Measurements from ENCODE around the gene ADH1A. TPM values are rescaled to one million over a fixed set of nuclear protein-coding genes. Genes with fewer than 3 reads are reported as not detected.
"Not testable (repeated sequence)": the region's sequence is repeated elsewhere in the genome, so short reads cannot be mapped to it uniquely, and the experiment has no call there.

ADH1A gene
- total RNA-seq, 2 donors from 2014 or later = 0.40 TPM; not detected in 1

GRCh38 chr4:99321241-99322191 lies 30.7 kb upstream of the ADH1A start, which contains the start of gene ADH1B:
TSS of gene ADH1B (minus strand) at chr4:99321401. CDS start at chr4:99321331, 70 bp downstream.
- no peak for DNase-seq (ENCODE audit: low spot score)
- 54% methylated on average over 8 of the region's 8 CpGs for WGBS
- Histone ChIP-seq H3K4me3 (no peak within 1 kb of the TSS), H3K36me3 (no peaks in the 10 kb centered on the region), H3K4me1 (replicated peaks) (no peaks in the 10 kb centered on the region), H3K27me3 (replicated peaks; ENCODE audit: insufficient read depth) (no peaks in the 10 kb centered on the region), H3K9me3 (no peaks in the 10 kb centered on the region), H3K27ac (no peak within 1 kb of the TSS)
- intact Hi-C loops (cut with DNase I) = loop anchor here (10.0 kb wide), 1 partner anchor 237 kb away; the partner anchor contains the start of gene ADH5
- no peak for TF ChIP-seq POLR2A (IDR thresholded peaks at IDR 0.05)
- TF ChIP-seq, protein P1, sequence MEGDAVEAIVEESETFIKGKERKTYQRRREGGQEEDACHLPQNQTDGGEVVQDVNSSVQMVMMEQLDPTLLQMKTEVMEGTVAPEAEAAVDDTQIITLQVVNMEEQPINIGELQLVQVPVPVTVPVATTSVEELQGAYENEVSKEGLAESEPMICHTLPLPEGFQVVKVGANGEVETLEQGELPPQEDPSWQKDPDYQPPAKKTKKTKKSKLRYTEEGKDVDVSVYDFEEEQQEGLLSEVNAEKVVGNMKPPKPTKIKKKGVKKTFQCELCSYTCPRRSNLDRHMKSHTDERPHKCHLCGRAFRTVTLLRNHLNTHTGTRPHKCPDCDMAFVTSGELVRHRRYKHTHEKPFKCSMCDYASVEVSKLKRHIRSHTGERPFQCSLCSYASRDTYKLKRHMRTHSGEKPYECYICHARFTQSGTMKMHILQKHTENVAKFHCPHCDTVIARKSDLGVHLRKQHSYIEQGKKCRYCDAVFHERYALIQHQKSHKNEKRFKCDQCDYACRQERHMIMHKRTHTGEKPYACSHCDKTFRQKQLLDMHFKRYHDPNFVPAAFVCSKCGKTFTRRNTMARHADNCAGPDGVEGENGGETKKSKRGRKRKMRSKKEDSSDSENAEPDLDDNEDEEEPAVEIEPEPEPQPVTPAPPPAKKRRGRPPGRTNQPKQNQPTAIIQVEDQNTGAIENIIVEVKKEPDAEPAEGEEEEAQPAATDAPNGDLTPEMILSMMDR (IDR thresholded peaks at IDR 0.05) = no peak

- 97% methylated on average over 8 of the region's 8 CpGs for WGBS
- H3K9me3 ChIP-seq; intact Hi-C loops (cut with DNase I); H3K4me1 ChIP-seq (replicated peaks); H3K27me3 ChIP-seq (replicated peaks; ENCODE audit: insufficient read depth); H3K4me3 ChIP-seq; H3K36me3 ChIP-seq; H3K27ac ChIP-seq; DNase-seq (ENCODE audit: low spot score): not testable (repeated sequence)
Measured at GRCh38 chr4:99317811-99318210, 27.0 kb upstream of the ADH1A start.

DNA sequence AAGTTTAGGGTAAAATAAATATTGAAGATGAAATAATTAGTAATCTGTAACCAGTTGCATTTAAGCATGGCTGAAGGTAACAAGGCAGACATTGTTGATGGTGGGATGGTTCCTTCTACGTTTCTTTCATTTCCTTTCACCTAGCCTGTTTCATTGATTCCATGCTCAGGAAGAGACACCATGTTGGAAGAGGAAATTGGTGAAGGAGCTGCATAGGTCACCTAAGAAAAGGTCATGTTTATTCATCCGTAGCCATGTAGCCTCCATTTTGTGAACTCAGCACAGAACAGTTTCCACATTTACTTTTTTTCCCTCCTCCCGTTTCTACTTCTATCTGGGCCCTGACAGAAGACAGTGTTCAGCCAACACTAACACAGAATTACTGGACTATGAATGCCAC lies 26.6 kb upstream of the ADH1A start:
- no peak overlapping the region for H3K4me3 ChIP-seq
- no peaks in the 10 kb centered on the region for H3K9me3 ChIP-seq
- WGBS = 79% methylated on average over 3 of the region's 3 CpGs
- DNase-seq (ENCODE audit: low spot score) = no peak
- H3K4me1 ChIP-seq (replicated peaks) = no peaks in the 10 kb centered on the region
- H3K27me3 ChIP-seq (replicated peaks; ENCODE audit: insufficient read depth) = no peaks in the 10 kb centered on the region
- TF ChIP-seq, protein P1 (IDR thresholded peaks at IDR 0.05) = no peak
- TF ChIP-seq POLR2A (IDR thresholded peaks at IDR 0.05) = no peak
- no peak for TF ChIP-seq POLR2AphosphoS5 (IDR thresholded peaks at IDR 0.05)
- intact Hi-C loops (cut with DNase I) = no loop called here
- no peaks in the 10 kb centered on the region for H3K36me3 ChIP-seq
- H3K27ac ChIP-seq = no peak overlapping the region

DNA sequence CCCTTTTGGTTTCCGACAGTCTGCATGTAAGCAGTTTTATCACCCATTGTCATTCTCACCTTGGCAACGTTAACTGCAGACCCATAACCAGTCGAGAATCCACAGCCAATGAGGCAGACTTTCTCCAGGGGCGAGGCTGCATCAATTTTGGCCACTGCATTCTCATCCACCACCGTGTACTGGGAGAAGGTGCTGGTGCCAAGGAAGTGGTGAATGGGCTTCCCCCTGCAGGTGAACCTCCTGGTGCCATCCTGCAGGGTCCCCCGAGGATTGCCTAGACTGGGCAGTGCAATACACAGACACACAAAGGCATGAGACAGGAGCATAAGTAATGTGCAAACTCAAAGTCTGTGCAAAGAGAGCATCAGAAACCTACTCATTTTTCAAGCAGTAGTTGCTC lies 25.1 kb upstream of the ADH1A start:
- Histone ChIP-seq H3K27me3 (replicated peaks; ENCODE audit: insufficient read depth) (no peaks in the 10 kb centered on the region), H3K4me3 (no peak overlapping the region), H3K36me3 (no peaks in the 10 kb centered on the region), H3K4me1 (replicated peaks) (no peaks in the 10 kb centered on the region), H3K9me3 (no peaks in the 10 kb centered on the region), H3K27ac (no peak overlapping the region)
- intact Hi-C loops (cut with DNase I) = no loop called here
- TF ChIP-seq POLR2AphosphoS5 (IDR thresholded peaks at IDR 0.05) (no peak), POLR2A (IDR thresholded peaks at IDR 0.05) (no peak)
- TF ChIP-seq, protein P1 (IDR thresholded peaks at IDR 0.05) = no peak
- DNase-seq (ENCODE audit: low spot score) = no peak
- WGBS = 68% methylated on average over 6 of the region's 6 CpGs

GRCh38 chr4:99314211-99314610 lies 23.4 kb upstream of the ADH1A start:
- Histone ChIP-seq H3K4me3 (no peak overlapping the region), H3K27ac (no peak overlapping the region), H3K9me3 (no peaks in the 10 kb centered on the region), H3K36me3 (no peaks in the 10 kb centered on the region), H3K4me1 (replicated peaks) (no peaks in the 10 kb centered on the region), H3K27me3 (replicated peaks; ENCODE audit: insufficient read depth) (no peaks in the 10 kb centered on the region)
- 94% methylated on average over 1 of the region's 1 CpG for WGBS
- DNase-seq (ENCODE audit: low spot score) = no peak
- TF ChIP-seq, protein P1 (IDR thresholded peaks at IDR 0.05) = no peak
- TF ChIP-seq POLR2A (IDR thresholded peaks at IDR 0.05) (no peak), POLR2AphosphoS5 (IDR thresholded peaks at IDR 0.05) (no peak)
- intact Hi-C loops (cut with DNase I) = no loop called here

Data from prostate gland (tissue), 2 donors.